Hepatocyte (in vitro differentiated cells): ENCODE measurements around the gene ZNF761. TPM values are rescaled to one million over a fixed set of nuclear protein-coding genes. Genes with fewer than 3 reads are reported as not detected.
A peak's percentile ranks its signal among the peaks of the same experiment; 100 is the strongest.

Experiments used
- DNase-seq: peaks from one replicate; pipeline ENCODE4 v3.0.0-alpha.2; 2016; ENCODE audit warnings: low spot score
- H2AFZ ChIP-seq: fragments of 200-600 bp; sonication (generic); 2 replicates; pipeline ENCODE4 v1.6.0; 2016; ENCODE audit warnings: antibody characterized with exemption, mild to moderate bottlenecking
- H3K27ac ChIP-seq: fragments of 200-600 bp; sonication (generic); 2 replicates; pipeline ENCODE4 v1.5.1; 2016; ENCODE audit warnings: mild to moderate bottlenecking
- H3K27me3 ChIP-seq: fragments of 200-600 bp; sonication (generic); 2 replicates; pipeline ENCODE4 v1.6.1; 2016
- H3K36me3 ChIP-seq: fragments of 200-600 bp; sonication (generic); replicated peaks from 2 replicates; pipeline ENCODE4 v1.5.1; 2016; ENCODE audit warnings: low read depth; ENCODE audit not compliant: insufficient read depth
- H3K4me1 ChIP-seq: fragments of 200-600 bp; sonication (generic); 2 replicates; pipeline ENCODE4 v1.5.1; 2016; ENCODE audit warnings: mild to moderate bottlenecking, moderate library complexity; ENCODE audit not compliant: insufficient read depth
- H3K4me2 ChIP-seq: fragments of 200-600 bp; sonication (generic); 2 replicates; pipeline ENCODE4 v1.6.0; 2016
- H3K4me3 ChIP-seq: fragments of 200-600 bp; sonication (generic); 2 replicates; pipeline ENCODE4 v1.5.1; 2016; ENCODE audit warnings: mild to moderate bottlenecking
- H3K79me2 ChIP-seq: fragments of 200-600 bp; sonication (generic); 2 replicates; pipeline ENCODE4 v1.6.0; 2017; ENCODE audit warnings: mild to moderate bottlenecking
- H3K9me2 ChIP-seq: fragments of 200-600 bp; sonication (generic); replicated peaks from 2 replicates; pipeline ENCODE4 v1.6.0; 2017; ENCODE audit warnings: mild to moderate bottlenecking; ENCODE audit not compliant: insufficient read depth
- H3K9me3 ChIP-seq: fragments of 200-600 bp; sonication (generic); 2 replicates; pipeline ENCODE4 v1.5.1; 2016; ENCODE audit warnings: low read depth, mild to moderate bottlenecking
- H4K20me1 ChIP-seq: fragments of 200-600 bp; sonication (generic); 2 replicates; pipeline ENCODE4 v1.6.0; 2016; ENCODE audit warnings: mild to moderate bottlenecking; ENCODE audit not compliant: insufficient read depth, poor library complexity, severe bottlenecking
- CTCF ChIP-seq: fragments of 200-600 bp; sonication (generic); IDR thresholded peaks from 2 replicates; pipeline ENCODE4 v1.5.1; 2016; ENCODE audit warnings: antibody characterized with exemption, mild to moderate bottlenecking; ENCODE audit not compliant: poor library complexity
- EZH2 ChIP-seq: fragments of 200-600 bp; sonication (generic); IDR thresholded peaks from 2 replicates; pipeline ENCODE4 v1.6.1; 2016; ENCODE audit warnings: antibody characterized with exemption, mild to moderate bottlenecking, borderline replicate concordance
- EZH2phosphoT487 ChIP-seq: fragments of 200-600 bp; sonication (generic); IDR thresholded peaks from one replicate; pipeline ENCODE4 v1.6.1; 2018; ENCODE audit warnings: antibody characterized with exemption, mild to moderate bottlenecking, low read depth, moderate library complexity; ENCODE audit not compliant: unreplicated experiment, severe bottlenecking
- WGBS: methylation state at CpG from one replicate; pipeline ENCODE4 v1.1.6; 2016; ENCODE audit warnings: low lambda C conversion rate; ENCODE audit errors: missing lambda C conversion rate; 5-methylcytosine and 5-hydroxymethylcytosine counted together
- polyA plus RNA-seq: library from polyadenylated mRNA; unstranded; fragments of >200 nt; fragmentation: Nextera tagmentation; extraction: Ambion mirVana; gene quantifications from 2 replicates; pipeline ENCODE4 v1.2.1, GENCODE V29; 2016
- total RNA-seq: library from RNA; depleted of rRNA; stranded (reverse); fragments of >200 nt; gene quantifications from 2 replicates; pipeline ENCODE4 v1.2.3, GENCODE V29; 2014

ZNF761 gene
- total RNA-seq (27.7 and 28.1 TPM in 2 replicates), polyA plus RNA-seq (11.5 and 13.5 TPM in 2 replicates)

GRCh38 chr19:53431399-53432087, at the start of gene ZNF761:
TSS of gene ZNF761 (plus strand) at chr19:53431984. CDS start at chr19:53447269, 15,285 bp downstream.
- Histone ChIP-seq H3K9me2 (no peaks in the 10 kb centered on the region), H3K36me3 (no peaks in the 10 kb centered on the region), H3K27me3 (no peaks in the 10 kb centered on the region), H3K79me2 (peaks cover 34% of the 10 kb centered on the region), H2AFZ (peak within 1 kb of the TSS; percentile 77), H4K20me1 (no peaks in the 10 kb centered on the region), H3K27ac (peak within 1 kb of the TSS; percentile 96), H3K9me3 (no peaks in the 10 kb centered on the region), H3K4me3 (peak within 1 kb of the TSS; percentile 77), H3K4me2 (peak within 1 kb of the TSS; percentile 93), H3K4me1 (peaks cover 10% of the 10 kb centered on the region)
- under 1% methylated on average over 37 of the region's 46 CpGs for WGBS
- peak; percentile 99 for DNase-seq
- TF ChIP-seq CTCF: no peak
- no peak for TF ChIP-seq EZH2phosphoT487
- TF ChIP-seq EZH2: no peak

- Histone ChIP-seq H3K9me2 (no peaks in the 10 kb centered on the region), H3K4me2 (no peak overlapping the region), H3K27ac (no peak overlapping the region), H3K9me3 (peaks cover 17% of the 10 kb centered on the region), H3K36me3 (no peaks in the 10 kb centered on the region), H2AFZ (no peak overlapping the region), H3K4me3 (no peak overlapping the region), H3K27me3 (no peaks in the 10 kb centered on the region), H3K79me2 (no peaks in the 10 kb centered on the region), H3K4me1 (no peaks in the 10 kb centered on the region), H4K20me1 (no peaks in the 10 kb centered on the region)
- no peak for TF ChIP-seq EZH2
- DNase-seq: no peak
- WGBS: 81% methylated on average over 3 of the region's 3 CpGs
Measured at GRCh38 chr19:53388168-53388567, 43.6 kb upstream of the ZNF761 start.

GRCh38 chr19:53388904-53389303, 42.9 kb upstream of the ZNF761 start:
- H3K79me2 ChIP-seq: no peaks in the 10 kb centered on the region
- peak overlapping the region; percentile 57 for H3K27ac ChIP-seq
- no peaks in the 10 kb centered on the region for H3K9me2 ChIP-seq
- 88% methylated on average over 5 of the region's 5 CpGs for WGBS
- no peaks in the 10 kb centered on the region for H3K4me1 ChIP-seq
- TF ChIP-seq CTCF (no peak), EZH2 (no peak), EZH2phosphoT487 (no peak)
- no peaks in the 10 kb centered on the region for H4K20me1 ChIP-seq
- DNase-seq: no peak
- H3K27me3 ChIP-seq: no peaks in the 10 kb centered on the region
- no peaks in the 10 kb centered on the region for H3K36me3 ChIP-seq
- H3K4me3 ChIP-seq: no peak overlapping the region
- no peak overlapping the region for H2AFZ ChIP-seq
- H3K9me3 ChIP-seq: peaks cover 13% of the 10 kb centered on the region
- H3K4me2 ChIP-seq: no peak overlapping the region

- Histone ChIP-seq H3K9me2 (no peaks in the 10 kb centered on the region), H3K36me3 (no peaks in the 10 kb centered on the region), H3K79me2 (no peaks in the 10 kb centered on the region), H3K4me3 (no peak overlapping the region), H2AFZ (no peak overlapping the region), H3K4me2 (no peak overlapping the region), H3K27ac (peak overlapping the region; percentile 57), H3K9me3 (peaks cover 6% of the 10 kb centered on the region), H3K4me1 (peaks cover 6% of the 10 kb centered on the region), H4K20me1 (no peaks in the 10 kb centered on the region), H3K27me3 (no peaks in the 10 kb centered on the region)
- WGBS: 92% methylated on average over 8 of the region's 8 CpGs
- no peak for TF ChIP-seq EZH2
- TF ChIP-seq EZH2phosphoT487: no peak
- DNase-seq: no peak
Measured at GRCh38 chr19:53389571-53389970, 42.2 kb upstream of the ZNF761 start.
